ENCODE data around the gene PELO. TPM values are rescaled to one million over a fixed set of nuclear protein-coding genes. Genes with fewer than 3 reads are reported as not detected.

Gene PELO
- total and polyA plus RNA-seq, 2 donors (not counting 1 experiment from before 2014, with no cell fraction given): 2.2 to 5.8 TPM

GRCh38 chr5:52767766-52768480 is 19.8 kb upstream of the PELO start:
- Histone ChIP-seq H3K4me1 (ENCODE audit: control insufficient read depth in 2 of 2, insufficient read depth in 2 of 2, low read length in 2 of 2) (no peaks in the 10 kb centered on the region), H3K9ac (ENCODE audit: low read length) (no peak overlapping the region), H3K4me3 (ENCODE audit: control extremely low read depth in 1 of 5, extremely low read depth in 1 of 5, insufficient read depth in 1 of 5, low read depth in 2 of 5, low read length in 4 of 5) (no peak overlapping the region), H3K36me3 (replicated peaks in 1 of 2; ENCODE audit: control extremely low read depth in 1 of 2, control insufficient read depth in 1 of 2, extremely low read depth in 1 of 2, insufficient read depth in 2 of 2, low read length in 1 of 2) (no peaks in the 10 kb centered on the region), H3K9me3 (ENCODE audit: control extremely low read depth in 1 of 3, control insufficient read depth in 2 of 3, insufficient read depth in 1 of 3, low read length in 2 of 3) (no peaks in the 10 kb centered on the region), H2AFZ (ENCODE audit: insufficient read depth, low read depth, low read length, poor library complexity, severe bottlenecking) (no peak overlapping the region), H3K27me3 (replicated peaks in 1 of 4; ENCODE audit: control extremely low read depth in 1 of 4, control insufficient read depth in 3 of 4, insufficient read depth in 4 of 4, low read length in 3 of 4) (no peaks in the 10 kb centered on the region), H4K20me1 (ENCODE audit: control insufficient read depth, insufficient read depth, low read length, poor library complexity, severe bottlenecking) (no peaks in the 10 kb centered on the region), H3K4me2 (replicated peaks; ENCODE audit: low read depth, low read length, poor library complexity, severe bottlenecking) (no peak overlapping the region), H3K27ac (ENCODE audit: low read length in 2 of 2) (no peak overlapping the region), H3K79me2 (ENCODE audit: control insufficient read depth, insufficient read depth, low read length) (no peaks in the 10 kb centered on the region)
- no peak overlapping the region for H3K4me3 Mint-ChIP-seq
- no peaks in the 10 kb centered on the region for H3K9me3 Mint-ChIP-seq (ENCODE audit: insufficient read depth)
- ChIA-PET POLR2A (no interaction called here), CTCF (interaction anchor here (0.8 kb wide), 1 partner anchor 11 kb away, joined by 3 read pairs; no protein-coding TSS in a partner anchor)
- H3K27ac Mint-ChIP-seq: no peak overlapping the region
- H3K4me1 Mint-ChIP-seq: no peaks in the 10 kb centered on the region
- no peak for ATAC-seq (ENCODE audit: low read depth)
- TF ChIP-seq, protein P1, sequence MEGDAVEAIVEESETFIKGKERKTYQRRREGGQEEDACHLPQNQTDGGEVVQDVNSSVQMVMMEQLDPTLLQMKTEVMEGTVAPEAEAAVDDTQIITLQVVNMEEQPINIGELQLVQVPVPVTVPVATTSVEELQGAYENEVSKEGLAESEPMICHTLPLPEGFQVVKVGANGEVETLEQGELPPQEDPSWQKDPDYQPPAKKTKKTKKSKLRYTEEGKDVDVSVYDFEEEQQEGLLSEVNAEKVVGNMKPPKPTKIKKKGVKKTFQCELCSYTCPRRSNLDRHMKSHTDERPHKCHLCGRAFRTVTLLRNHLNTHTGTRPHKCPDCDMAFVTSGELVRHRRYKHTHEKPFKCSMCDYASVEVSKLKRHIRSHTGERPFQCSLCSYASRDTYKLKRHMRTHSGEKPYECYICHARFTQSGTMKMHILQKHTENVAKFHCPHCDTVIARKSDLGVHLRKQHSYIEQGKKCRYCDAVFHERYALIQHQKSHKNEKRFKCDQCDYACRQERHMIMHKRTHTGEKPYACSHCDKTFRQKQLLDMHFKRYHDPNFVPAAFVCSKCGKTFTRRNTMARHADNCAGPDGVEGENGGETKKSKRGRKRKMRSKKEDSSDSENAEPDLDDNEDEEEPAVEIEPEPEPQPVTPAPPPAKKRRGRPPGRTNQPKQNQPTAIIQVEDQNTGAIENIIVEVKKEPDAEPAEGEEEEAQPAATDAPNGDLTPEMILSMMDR (IDR thresholded peaks at IDR 0.05): no peak
- DNase-seq: no peak
- peaks cover 3% of the 10 kb centered on the region for H3K27me3 Mint-ChIP-seq
- intact Hi-C loops (cut with micrococcal nuclease): no loop called here
- no CpG with 5 or more reads among the region's 1 CpG for WGBS (ENCODE audit: insufficient coverage)

GRCh38 chr5:52769061-52769460 is 18.7 kb upstream of the PELO start:
- TF ChIP-seq EZH2 (IDR thresholded peaks at IDR 0.05; ENCODE audit: borderline replicate concordance, insufficient read depth, low read depth, low read length, poor library complexity, severe bottlenecking): no peak
- TF ChIP-seq, protein P1 (IDR thresholded peaks at IDR 0.05): no peak
- Histone ChIP-seq H3K36me3 (replicated peaks in 1 of 2; ENCODE audit: control extremely low read depth in 1 of 2, control insufficient read depth in 1 of 2, extremely low read depth in 1 of 2, insufficient read depth in 2 of 2, low read length in 1 of 2) (no peaks in the 10 kb centered on the region), H3K27ac (ENCODE audit: low read length in 2 of 2) (no peak overlapping the region), H3K4me1 (ENCODE audit: control insufficient read depth in 2 of 2, insufficient read depth in 2 of 2, low read length in 2 of 2) (no peaks in the 10 kb centered on the region), H3K4me3 (ENCODE audit: control extremely low read depth in 1 of 5, extremely low read depth in 1 of 5, insufficient read depth in 1 of 5, low read depth in 2 of 5, low read length in 4 of 5) (no peak overlapping the region), H3K9me3 (ENCODE audit: control extremely low read depth in 1 of 3, control insufficient read depth in 2 of 3, insufficient read depth in 1 of 3, low read length in 2 of 3) (no peaks in the 10 kb centered on the region), H4K20me1 (ENCODE audit: control insufficient read depth, insufficient read depth, low read length, poor library complexity, severe bottlenecking) (no peaks in the 10 kb centered on the region), H3K79me2 (ENCODE audit: control insufficient read depth, insufficient read depth, low read length) (no peaks in the 10 kb centered on the region), H2AFZ (ENCODE audit: insufficient read depth, low read depth, low read length, poor library complexity, severe bottlenecking) (no peak overlapping the region), H3K4me2 (replicated peaks; ENCODE audit: low read depth, low read length, poor library complexity, severe bottlenecking) (no peak overlapping the region), H3K27me3 (replicated peaks in 1 of 4; ENCODE audit: control extremely low read depth in 1 of 4, control insufficient read depth in 3 of 4, insufficient read depth in 4 of 4, low read length in 3 of 4) (no peaks in the 10 kb centered on the region), H3K9ac (ENCODE audit: low read length) (no peak overlapping the region)
- CTCF ChIA-PET: no interaction called here
- Mint-ChIP-seq H3K4me3 (no peak overlapping the region), H3K27ac (no peak overlapping the region), H3K27me3 (peaks cover 8% of the 10 kb centered on the region), H3K9me3 (ENCODE audit: insufficient read depth) (no peaks in the 10 kb centered on the region), H3K4me1 (no peaks in the 10 kb centered on the region)
- WGBS (ENCODE audit: insufficient coverage): 100% methylated on average over 2 of the region's 5 CpGs
- DNase-seq (no peak), ATAC-seq (ENCODE audit: low read depth) (no peak)
- intact Hi-C loops (cut with micrococcal nuclease): no loop called here
- POLR2A ChIA-PET: no interaction called here
